HEK293 (cell line): ENCODE measurements around the gene ALS2CL.

Source experiments
- CTCF ChIA-PET: fragments of 350-600 bp; formaldehyde crosslinking; extraction: SDS; loops from one replicate; lab custom pipeline; 2021; ENCODE audit warnings: antibody characterized with exemption; lab: Yijun Ruan, JAX
- POLR2A ChIA-PET: fragments of 300-600 bp; formaldehyde crosslinking; extraction: SDS; loops from one replicate; lab custom pipeline; 2020; ENCODE audit warnings: antibody characterized with exemption, inconsistent platforms; lab: Yijun Ruan, JAX
- H3K27ac ChIP-seq: fragments of 200-500 bp; sonication (Bioruptor generic); 2 replicates; pipeline ENCODE4 v1.5.1; 2014; ENCODE audit warnings: low read depth, low read length, control low read depth, inconsistent platforms; ENCODE audit errors: extremely low read depth
- H3K36me3 ChIP-seq, 2 experiments: fragments of 200-500 bp in 1 of 2; sonication (Bioruptor generic) in 1 of 2; 1 replicate in 1 of 2; 2 replicates in 1 of 2; pipeline ENCODE4 v1.5.1; 2014 to 2017; ENCODE audit warnings: inconsistent platforms in 2 of 2, low read length in 2 of 2; ENCODE audit not compliant: control insufficient read depth in 2 of 2, insufficient read depth in 1 of 2
- H3K4me1 ChIP-seq: fragments of 200-500 bp; sonication (Bioruptor generic); 2 replicates; pipeline ENCODE4 v1.5.1; 2014; ENCODE audit warnings: mild to moderate bottlenecking, low read length, inconsistent platforms; ENCODE audit not compliant: control insufficient read depth, insufficient read depth
- H3K4me3 ChIP-seq: 2 replicates; pipeline ENCODE4 v1.5.1; 2011; ENCODE audit warnings: low read depth, mild to moderate bottlenecking, control low read depth, low read length, moderate library complexity
- H3K9me3 ChIP-seq: fragments of 200-500 bp; sonication (Bioruptor generic); 2 replicates; pipeline ENCODE4 v1.5.1; 2014; ENCODE audit warnings: low read depth, low read length, inconsistent platforms; ENCODE audit not compliant: control insufficient read depth, insufficient read depth
- CTCF ChIP-seq: fragments of 450-650 bp; formaldehyde crosslinking; IDR thresholded peaks from 2 replicates; pipeline ENCODE4 v1.5.1; 2016; ENCODE audit warnings: missing biosample characterization, missing genetic modification characterization
- KLF8 ChIP-seq: fragments of 450-650 bp; formaldehyde crosslinking; IDR thresholded peaks from 2 replicates; pipeline ENCODE4 v1.5.1; 2016; ENCODE audit warnings: missing biosample characterization, missing genetic modification characterization
- OVOL3 ChIP-seq: fragments of 450-650 bp; formaldehyde crosslinking; IDR thresholded peaks from 2 replicates; pipeline ENCODE4 v1.5.1; 2016; ENCODE audit warnings: missing biosample characterization, missing genetic modification characterization
- YY1 ChIP-seq: fragments of 450-650 bp; formaldehyde crosslinking; IDR thresholded peaks from 2 replicates; pipeline ENCODE4 v1.5.1; 2018; ENCODE audit warnings: missing biosample characterization, missing genetic modification characterization
- ZNF121 ChIP-seq: fragments of 450-650 bp; formaldehyde crosslinking; IDR thresholded peaks from 2 replicates; pipeline ENCODE4 v1.5.1; 2016; ENCODE audit warnings: missing biosample characterization, missing genetic modification characterization
- ZNF23 ChIP-seq: fragments of 450-650 bp; formaldehyde crosslinking; IDR thresholded peaks from 2 replicates; pipeline ENCODE4 v1.5.1; 2016; ENCODE audit warnings: missing biosample characterization, missing genetic modification characterization, borderline replicate concordance
- ZNF24 ChIP-seq: fragments of 450-650 bp; formaldehyde crosslinking; IDR thresholded peaks from 2 replicates; pipeline ENCODE4 v1.5.1; 2016; ENCODE audit warnings: missing biosample characterization, missing genetic modification characterization
- ZNF292 ChIP-seq: fragments of 450-650 bp; formaldehyde crosslinking; IDR thresholded peaks from 2 replicates; pipeline ENCODE4 v1.5.1; 2016; ENCODE audit warnings: low read depth, missing biosample characterization, missing genetic modification characterization, borderline replicate concordance
- ZNF48 ChIP-seq: fragments of 450-650 bp; formaldehyde crosslinking; IDR thresholded peaks from 2 replicates; pipeline ENCODE4 v1.5.1; 2016; ENCODE audit warnings: missing biosample characterization, missing genetic modification characterization
- ZNF518A ChIP-seq: fragments of 450-650 bp; formaldehyde crosslinking; conservative IDR thresholded peaks from 2 replicates; pipeline ENCODE4 v1.5.1; 2016; ENCODE audit warnings: low read depth, missing biosample characterization, missing genetic modification characterization
- ZNF658 ChIP-seq: fragments of 450-650 bp; formaldehyde crosslinking; IDR thresholded peaks from 2 replicates; pipeline ENCODE4; 2016; ENCODE audit warnings: missing biosample characterization, missing genetic modification characterization
- ZNF660 ChIP-seq: fragments of 450-650 bp; IDR thresholded peaks from 2 replicates; pipeline ENCODE4 v1.5.1; 2018; ENCODE audit warnings: missing biosample characterization, mild to moderate bottlenecking, missing genetic modification characterization
- ZNF792 ChIP-seq: fragments of 450-650 bp; formaldehyde crosslinking; IDR thresholded peaks from 2 replicates; pipeline ENCODE4 v1.5.1; 2016; ENCODE audit warnings: missing biosample characterization, missing genetic modification characterization
- ZSCAN23 ChIP-seq: fragments of 450-650 bp; formaldehyde crosslinking; IDR thresholded peaks from 2 replicates; pipeline ENCODE4 v1.5.1; 2016; ENCODE audit warnings: missing biosample characterization, missing genetic modification characterization
- TF ChIP-seq, protein P1 (sequence below): fragments of 450-650 bp; formaldehyde crosslinking; IDR thresholded peaks from 2 replicates; pipeline ENCODE4 v1.5.1; 2016; ENCODE audit warnings: missing biosample characterization, missing genetic modification characterization
- TF ChIP-seq, protein P2 (sequence below): fragments of 450-650 bp; formaldehyde crosslinking; IDR thresholded peaks from 2 replicates; pipeline ENCODE4 v1.5.1; 2016; ENCODE audit warnings: missing biosample characterization, missing genetic modification characterization

The ALS2CL gene

GRCh38 chr3:46668591-46668990 lies 24.9 kb downstream of the ALS2CL start:
- POLR2A ChIA-PET = no interaction called here
- H3K36me3 ChIP-seq = no peaks in the 10 kb centered on the region
- H3K9me3 ChIP-seq = no peaks in the 10 kb centered on the region
- H3K4me3 ChIP-seq = no peak overlapping the region
- no peaks in the 10 kb centered on the region; the same call in 1 of the 2 replicates for H3K4me1 ChIP-seq
- CTCF ChIA-PET = no interaction called here
- TF ChIP-seq ZNF518A (tag by site-specific recombination) (no peak), ZNF658 (tag by site-specific recombination) (no peak), ZNF660 (tag by site-specific recombination) (no peak), ZNF23 (tag by site-specific recombination) (no peak), ZNF24 (tag by site-specific recombination) (no peak), ZSCAN23 (no peak)
- TF ChIP-seq, protein P1, sequence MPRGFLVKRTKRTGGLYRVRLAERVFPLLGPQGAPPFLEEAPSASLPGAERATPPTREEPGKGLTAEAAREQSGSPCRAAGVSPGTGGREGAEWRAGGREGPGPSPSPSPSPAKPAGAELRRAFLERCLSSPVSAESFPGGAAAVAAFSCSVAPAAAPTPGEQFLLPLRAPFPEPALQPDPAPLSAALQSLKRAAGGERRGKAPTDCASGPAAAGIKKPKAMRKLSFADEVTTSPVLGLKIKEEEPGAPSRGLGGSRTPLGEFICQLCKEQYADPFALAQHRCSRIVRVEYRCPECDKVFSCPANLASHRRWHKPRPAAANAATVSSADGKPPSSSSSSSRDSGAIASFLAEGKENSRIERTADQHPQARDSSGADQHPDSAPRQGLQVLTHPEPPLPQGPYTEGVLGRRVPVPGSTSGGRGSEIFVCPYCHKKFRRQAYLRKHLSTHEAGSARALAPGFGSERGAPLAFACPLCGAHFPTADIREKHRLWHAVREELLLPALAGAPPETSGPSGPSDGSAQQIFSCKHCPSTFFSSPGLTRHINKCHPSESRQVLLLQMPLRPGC (tag by site-specific recombination) = no peak
- H3K27ac ChIP-seq = no peak overlapping the region

GRCh38 chr3:46668116-46668515 lies 25.4 kb downstream of the ALS2CL start:
- H3K27ac ChIP-seq = no peak overlapping the region
- CTCF ChIA-PET = no interaction called here
- no peaks in the 10 kb centered on the region for H3K9me3 ChIP-seq
- POLR2A ChIA-PET = no interaction called here
- no peak overlapping the region for H3K4me3 ChIP-seq
- H3K36me3 ChIP-seq = no peaks in the 10 kb centered on the region
- TF ChIP-seq ZNF48 = no peak
- no peak for TF ChIP-seq ZNF792 (tag by site-specific recombination)
- TF ChIP-seq KLF8 = no peak
- no peak for TF ChIP-seq YY1 (tag by site-specific recombination)
- no peak for TF ChIP-seq ZNF292 (tag by site-specific recombination)
- TF ChIP-seq CTCF = no peak
- no peak for TF ChIP-seq OVOL3 (tag by site-specific recombination)
- TF ChIP-seq ZNF121 (tag by site-specific recombination) = no peak
- TF ChIP-seq, protein P2, sequence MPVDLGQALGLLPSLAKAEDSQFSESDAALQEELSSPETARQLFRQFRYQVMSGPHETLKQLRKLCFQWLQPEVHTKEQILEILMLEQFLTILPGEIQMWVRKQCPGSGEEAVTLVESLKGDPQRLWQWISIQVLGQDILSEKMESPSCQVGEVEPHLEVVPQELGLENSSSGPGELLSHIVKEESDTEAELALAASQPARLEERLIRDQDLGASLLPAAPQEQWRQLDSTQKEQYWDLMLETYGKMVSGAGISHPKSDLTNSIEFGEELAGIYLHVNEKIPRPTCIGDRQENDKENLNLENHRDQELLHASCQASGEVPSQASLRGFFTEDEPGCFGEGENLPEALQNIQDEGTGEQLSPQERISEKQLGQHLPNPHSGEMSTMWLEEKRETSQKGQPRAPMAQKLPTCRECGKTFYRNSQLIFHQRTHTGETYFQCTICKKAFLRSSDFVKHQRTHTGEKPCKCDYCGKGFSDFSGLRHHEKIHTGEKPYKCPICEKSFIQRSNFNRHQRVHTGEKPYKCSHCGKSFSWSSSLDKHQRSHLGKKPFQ (tag by site-specific recombination) = no peak
- no peaks in the 10 kb centered on the region; the same call in 1 of the 2 replicates for H3K4me1 ChIP-seq
